Hepatocyte (in vitro differentiated cells): ENCODE measurements around the gene MOV10.

Source experiments
- CTCF ChIP-seq: fragments of 200-600 bp; sonication (generic); IDR thresholded peaks from 2 replicates; pipeline ENCODE4 v1.5.1; 2016; ENCODE audit warnings: antibody characterized with exemption, mild to moderate bottlenecking; ENCODE audit not compliant: poor library complexity
- EZH2phosphoT487 ChIP-seq: fragments of 200-600 bp; sonication (generic); IDR thresholded peaks from one replicate; pipeline ENCODE4 v1.6.1; 2018; ENCODE audit warnings: antibody characterized with exemption, mild to moderate bottlenecking, low read depth, moderate library complexity; ENCODE audit not compliant: unreplicated experiment, severe bottlenecking

- TF ChIP-seq CTCF (peak; percentile 46), EZH2phosphoT487 (no peak)
Observed at GRCh38 chr1:112744009-112744578, 69.6 kb downstream of the MOV10 start.
